Mucosa of stomach (tissue), 1 donor: Measurements from ENCODE around the gene SIPA1L3.

Source experiments
- H3K27me3 ChIP-seq: one replicate; pipeline ENCODE4 v1.7.0; 2013; ENCODE audit warnings: mild to moderate bottlenecking, low read length; ENCODE audit not compliant: control insufficient read depth, insufficient read depth
- H3K36me3 ChIP-seq: one replicate; pipeline ENCODE4 v1.7.0; 2013; ENCODE audit warnings: low read length; ENCODE audit not compliant: control insufficient read depth, insufficient read depth
- H3K4me1 ChIP-seq: one replicate; pipeline ENCODE4 v1.7.0; 2013; ENCODE audit warnings: mild to moderate bottlenecking, low read length; ENCODE audit not compliant: control insufficient read depth, insufficient read depth
- H3K4me3 ChIP-seq: one replicate; pipeline ENCODE4 v1.7.0; 2013; ENCODE audit warnings: low read length
- H3K9ac ChIP-seq: one replicate; pipeline ENCODE4 v1.7.0; 2013; ENCODE audit warnings: mild to moderate bottlenecking, low read length, moderate library complexity
- H3K9me3 ChIP-seq: one replicate; pipeline ENCODE4 v1.7.0; 2013; ENCODE audit warnings: mild to moderate bottlenecking, low read length, moderate library complexity; ENCODE audit not compliant: control insufficient read depth
- donor health status: Pancreatic carcinoma.

The SIPA1L3 gene

GRCh38 chr19:37925212-37925611 is 18.2 kb downstream of the SIPA1L3 start:
- Histone ChIP-seq H3K4me3 (no peak overlapping the region), H3K4me1 (peaks cover 43% of the 10 kb centered on the region), H3K27me3 (no peaks in the 10 kb centered on the region), H3K36me3 (no peaks in the 10 kb centered on the region), H3K9me3 (no peaks in the 10 kb centered on the region), H3K9ac (no peak overlapping the region)

GRCh38 chr19:37926255-37926654 is 19.2 kb downstream of the SIPA1L3 start:
- H3K4me3 ChIP-seq = no peak overlapping the region
- H3K9me3 ChIP-seq = no peaks in the 10 kb centered on the region
- peaks cover 42% of the 10 kb centered on the region for H3K4me1 ChIP-seq
- H3K9ac ChIP-seq = no peak overlapping the region
- no peaks in the 10 kb centered on the region for H3K27me3 ChIP-seq
- no peaks in the 10 kb centered on the region for H3K36me3 ChIP-seq

GRCh38 chr19:37926711-37927110 is 19.7 kb downstream of the SIPA1L3 start:
- Histone ChIP-seq H3K9ac (no peak overlapping the region), H3K9me3 (no peaks in the 10 kb centered on the region), H3K27me3 (no peaks in the 10 kb centered on the region), H3K4me1 (peaks cover 45% of the 10 kb centered on the region), H3K4me3 (no peak overlapping the region), H3K36me3 (no peaks in the 10 kb centered on the region)

- Histone ChIP-seq H3K4me3 (no peak overlapping the region), H3K9me3 (no peaks in the 10 kb centered on the region), H3K36me3 (no peaks in the 10 kb centered on the region), H3K9ac (no peak overlapping the region), H3K27me3 (no peaks in the 10 kb centered on the region), H3K4me1 (peaks cover 47% of the 10 kb centered on the region)
These were observed 21.7 kb downstream of the SIPA1L3 start for GRCh38 chr19:37928527-37929286.

GRCh38 chr19:37929355-37929923 is 22.4 kb downstream of the SIPA1L3 start:
- no peaks in the 10 kb centered on the region for H3K36me3 ChIP-seq
- no peak overlapping the region for H3K4me3 ChIP-seq
- no peak overlapping the region for H3K9ac ChIP-seq
- peaks cover 48% of the 10 kb centered on the region for H3K4me1 ChIP-seq
- no peaks in the 10 kb centered on the region for H3K27me3 ChIP-seq
- no peaks in the 10 kb centered on the region for H3K9me3 ChIP-seq

- Histone ChIP-seq H3K36me3 (no peaks in the 10 kb centered on the region), H3K27me3 (no peaks in the 10 kb centered on the region), H3K9me3 (no peaks in the 10 kb centered on the region), H3K9ac (no peak overlapping the region), H3K4me1 (peaks cover 50% of the 10 kb centered on the region), H3K4me3 (no peak overlapping the region)
These were observed 23.4 kb downstream of the SIPA1L3 start for GRCh38 chr19:37930416-37930815.

- H3K9me3 ChIP-seq = no peaks in the 10 kb centered on the region
- H3K9ac ChIP-seq = peak overlapping the region; percentile 62
- peaks cover 63% of the 10 kb centered on the region for H3K4me1 ChIP-seq
- peak overlapping the region; percentile 35 for H3K4me3 ChIP-seq
- H3K27me3 ChIP-seq = no peaks in the 10 kb centered on the region
- H3K36me3 ChIP-seq = no peaks in the 10 kb centered on the region
These were observed 25.1 kb downstream of the SIPA1L3 start for GRCh38 chr19:37931881-37932655.

GRCh38 chr19:37932985-37933936 is 26.3 kb downstream of the SIPA1L3 start:
- peak overlapping the region; percentile 62 for H3K9ac ChIP-seq
- H3K4me3 ChIP-seq = peak overlapping the region; percentile 35

GRCh38 chr19:37933937-37934358 is 26.9 kb downstream of the SIPA1L3 start:
- H3K4me3 ChIP-seq = peak overlapping the region; percentile 35
- H3K27me3 ChIP-seq = no peaks in the 10 kb centered on the region
- H3K9me3 ChIP-seq = no peaks in the 10 kb centered on the region
- H3K4me1 ChIP-seq = peaks cover 59% of the 10 kb centered on the region
- no peak overlapping the region for H3K9ac ChIP-seq
- H3K36me3 ChIP-seq = no peaks in the 10 kb centered on the region

More at GRCh38 chr19:37932985-37933936, 26.3 kb downstream of the SIPA1L3 start:
- H3K27me3 ChIP-seq = no peaks in the 10 kb centered on the region
- no peaks in the 10 kb centered on the region for H3K9me3 ChIP-seq
- peaks cover 65% of the 10 kb centered on the region for H3K4me1 ChIP-seq
- no peaks in the 10 kb centered on the region for H3K36me3 ChIP-seq

GRCh38 chr19:37935341-37935740 is 28.3 kb downstream of the SIPA1L3 start:
- no peak overlapping the region for H3K9ac ChIP-seq
- no peaks in the 10 kb centered on the region for H3K9me3 ChIP-seq
- H3K36me3 ChIP-seq = no peaks in the 10 kb centered on the region
- no peaks in the 10 kb centered on the region for H3K27me3 ChIP-seq
- no peak overlapping the region for H3K4me3 ChIP-seq
- peaks cover 62% of the 10 kb centered on the region for H3K4me1 ChIP-seq

- peaks cover 63% of the 10 kb centered on the region for H3K4me1 ChIP-seq
- no peaks in the 10 kb centered on the region for H3K9me3 ChIP-seq
- H3K9ac ChIP-seq = no peak overlapping the region
- no peaks in the 10 kb centered on the region for H3K27me3 ChIP-seq
- no peak overlapping the region for H3K4me3 ChIP-seq
- H3K36me3 ChIP-seq = no peaks in the 10 kb centered on the region
These were observed 29.2 kb downstream of the SIPA1L3 start for GRCh38 chr19:37936166-37936565.
